H9 (cell line): ENCODE measurements around the gene C2CD2. TPM values are rescaled to one million over a fixed set of nuclear protein-coding genes. Genes with fewer than 3 reads are reported as not detected.

ENCODE experiments used
- DNase-seq: peaks from one replicate; pipeline ENCODE4 v3.0.0-alpha.2; 2017
- H2AFZ ChIP-seq: one replicate; pipeline ENCODE4 v1.6.1; 2013; ENCODE audit warnings: mild to moderate bottlenecking, low read length, control low read depth, moderate library complexity
- H2AK5ac ChIP-seq: 2 replicates; pipeline ENCODE4 v1.6.1; 2013; ENCODE audit warnings: low read length, control low read depth, mixed read lengths; ENCODE audit not compliant: insufficient read length
- H2BK120ac ChIP-seq: one replicate; pipeline ENCODE4 v1.6.1; 2013; ENCODE audit warnings: low read depth, mild to moderate bottlenecking, low read length, control low read depth, inconsistent platforms; ENCODE audit not compliant: poor library complexity, severe bottlenecking
- H2BK12ac ChIP-seq: 2 replicates; pipeline ENCODE4 v1.6.1; 2013; ENCODE audit warnings: low read length, control low read depth, mixed read lengths, low read depth; ENCODE audit not compliant: insufficient read length
- H2BK15ac ChIP-seq: 2 replicates; pipeline ENCODE4 v1.6.1; 2013; ENCODE audit warnings: low read depth, low read length, control low read depth
- H2BK20ac ChIP-seq: one replicate; pipeline ENCODE4 v1.6.1; 2013; ENCODE audit warnings: low read depth, mild to moderate bottlenecking, low read length, control low read depth, inconsistent platforms; ENCODE audit not compliant: poor library complexity, severe bottlenecking
- H2BK5ac ChIP-seq: 2 replicates; pipeline ENCODE4 v1.6.1; 2013; ENCODE audit warnings: low read length, control low read depth, mixed read lengths; ENCODE audit not compliant: insufficient read length
- H3K14ac ChIP-seq: 2 replicates; pipeline ENCODE4 v1.6.1; 2013; ENCODE audit warnings: low read length, control low read depth; ENCODE audit not compliant: insufficient read depth
- H3K18ac ChIP-seq: 2 replicates; pipeline ENCODE4 v1.6.1; 2013; ENCODE audit warnings: low read depth, mild to moderate bottlenecking, mixed read lengths, low read length, control low read depth; ENCODE audit not compliant: insufficient read length
- H3K23ac ChIP-seq: 2 replicates; pipeline ENCODE4 v1.6.1; 2013; ENCODE audit warnings: low read length, control low read depth, mixed read lengths, low read depth; ENCODE audit not compliant: insufficient read length
- H3K23me2 ChIP-seq: 2 replicates; pipeline ENCODE4 v1.6.1; 2013; ENCODE audit warnings: low read depth, mild to moderate bottlenecking, mixed read lengths, low read length, control low read depth; ENCODE audit not compliant: insufficient read length, poor library complexity, severe bottlenecking
- H3K27ac ChIP-seq: 2 replicates; pipeline ENCODE4 v1.5.1; 2013; ENCODE audit warnings: low read length, control low read depth, mixed read lengths, low read depth; ENCODE audit not compliant: insufficient read length
- H3K27me3 ChIP-seq: 2 replicates; pipeline ENCODE4 v1.6.1; 2013; ENCODE audit warnings: low read length, control low read depth, inconsistent platforms; ENCODE audit not compliant: insufficient read depth
- H3K4ac ChIP-seq: 2 replicates; pipeline ENCODE4 v1.6.1; 2013; ENCODE audit warnings: low read depth, mild to moderate bottlenecking, control low read depth, inconsistent platforms, low read length, moderate library complexity
- H3K4me1 ChIP-seq: 2 replicates; pipeline ENCODE4 v1.6.1; 2013; ENCODE audit warnings: low read length, control low read depth, inconsistent platforms; ENCODE audit not compliant: insufficient read depth
- H3K4me2 ChIP-seq: 2 replicates; pipeline ENCODE4 v1.6.1; 2013; ENCODE audit warnings: low read length, control low read depth, mixed read lengths; ENCODE audit not compliant: insufficient read length, insufficient read depth
- H3K56ac ChIP-seq: 2 replicates; pipeline ENCODE4 v1.6.1; 2013; ENCODE audit warnings: low read depth, mild to moderate bottlenecking, mixed read lengths, low read length, control low read depth; ENCODE audit not compliant: insufficient read length
- H3K79me1 ChIP-seq: 2 replicates; pipeline ENCODE4 v1.6.1; 2013; ENCODE audit warnings: low read depth, mild to moderate bottlenecking, moderate library complexity, low read length, control low read depth, inconsistent platforms; ENCODE audit not compliant: insufficient read depth, poor library complexity, severe bottlenecking
- H3K79me2 ChIP-seq: 2 replicates; pipeline ENCODE4 v1.6.1; 2013; ENCODE audit warnings: low read length, control low read depth, inconsistent platforms; ENCODE audit not compliant: insufficient read depth
- H3K9ac ChIP-seq: 2 replicates; pipeline ENCODE4 v1.6.1; 2013; ENCODE audit warnings: low read length, control low read depth, mixed read lengths; ENCODE audit not compliant: insufficient read length; ENCODE audit errors: extremely low read depth
- H3K9me3 ChIP-seq: one replicate; pipeline ENCODE4 v1.6.1; 2013; ENCODE audit warnings: low read depth, low read length, inconsistent platforms; ENCODE audit not compliant: control insufficient read depth
- H3T11ph ChIP-seq: one replicate; pipeline ENCODE4 v1.6.1; 2013; ENCODE audit warnings: mild to moderate bottlenecking, low read length, control low read depth, inconsistent platforms
- H4K20me1 ChIP-seq: one replicate; pipeline ENCODE4 v1.6.1; 2013; ENCODE audit not compliant: control insufficient read depth, insufficient read length, insufficient read depth
- H4K5ac ChIP-seq: 2 replicates; pipeline ENCODE4 v1.6.1; 2013; ENCODE audit warnings: low read depth, mild to moderate bottlenecking, mixed read lengths, low read length, control low read depth; ENCODE audit not compliant: insufficient read length
- H4K8ac ChIP-seq: replicated peaks from 2 replicates; pipeline ENCODE4 v1.6.1; 2013; ENCODE audit warnings: low read length, control low read depth, mixed read lengths, low read depth; ENCODE audit not compliant: insufficient read length
- H4K91ac ChIP-seq: 2 replicates; pipeline ENCODE4 v1.6.1; 2013; ENCODE audit warnings: low read depth, mild to moderate bottlenecking, moderate library complexity, mixed read lengths, low read length, control low read depth; ENCODE audit not compliant: insufficient read length
- H3K27ac Mint-ChIP-seq, 3 experiments: 2 replicates in 2 of 3; 3 replicates in 1 of 3; pipeline ENCODE4 v1.8.0; 2020 to 2021; ENCODE audit warnings: mixed read lengths in 3 of 3, mild to moderate bottlenecking in 1 of 3, moderate library complexity in 1 of 3
- H3K27me3 Mint-ChIP-seq: 2 replicates; pipeline ENCODE4 v1.8.0; 2021; ENCODE audit warnings: low read depth, mild to moderate bottlenecking, moderate library complexity, mixed read lengths
- H3K36me3 Mint-ChIP-seq, 3 experiments: 2 replicates in 2 of 3; 3 replicates in 1 of 3; pipeline ENCODE4 v1.8.0; 2020 to 2021; ENCODE audit warnings: low read depth in 3 of 3, mixed read lengths in 3 of 3; ENCODE audit not compliant: insufficient read depth in 1 of 3
- H3K4me1 Mint-ChIP-seq, 2 experiments: 2 replicates each; pipeline ENCODE4 v1.8.0; 2020; ENCODE audit warnings: mixed read lengths in 2 of 2
- H3K4me3 Mint-ChIP-seq, 2 experiments: 2 replicates in 1 of 2; 3 replicates in 1 of 2; pipeline ENCODE4 v1.8.0; 2020 to 2021; ENCODE audit warnings: mild to moderate bottlenecking in 2 of 2, mixed read lengths in 2 of 2, moderate library complexity in 1 of 2
- H3K9me3 Mint-ChIP-seq, 2 experiments: 2 replicates in 1 of 2; 3 replicates in 1 of 2; pipeline ENCODE4 v1.8.0; 2020; ENCODE audit warnings: mild to moderate bottlenecking in 2 of 2, mixed read lengths in 2 of 2, moderate library complexity in 1 of 2
- CTCF ChIP-seq: fragments of 200-600 bp; sonication (generic); conservative IDR thresholded peaks from 3 replicates; pipeline ENCODE4 v1.8.0; 2021; ENCODE audit warnings: antibody characterized with exemption, mild to moderate bottlenecking
- WGBS: extraction: QIAGEN DNeasy Blood & Tissue Kit; methylation state at CpG from one replicate; pipeline ENCODE4 v1.1.7; 2013; ENCODE audit warnings: missing lambda C conversion rate, low lambda C conversion rate, mixed read lengths; ENCODE audit not compliant: insufficient read length; ENCODE audit errors: extremely low coverage; 5-methylcytosine and 5-hydroxymethylcytosine counted together
- total RNA-seq: library from RNA; stranded (reverse); gene quantifications from 2 replicates; pipeline ENCODE4 v1.2.1, GENCODE V29; 2021

C2CD2 gene
- total RNA-seq, 1 experiment from 2014 or later: 14.6 TPM

- H3K79me1 ChIP-seq: no peaks in the 10 kb centered on the region
- no peak overlapping the region for H2AFZ ChIP-seq
- no peak overlapping the region for H2BK15ac ChIP-seq
- no peak overlapping the region for H2AK5ac ChIP-seq
- no peak overlapping the region for H3T11ph ChIP-seq
- H4K5ac ChIP-seq: no peak overlapping the region
- 0 out of 2 replicates have a peak, but pooled peaks cover 2% of the 10 kb centered on the region for H3K79me2 ChIP-seq
- H2BK12ac ChIP-seq: no peak overlapping the region
- no peak overlapping the region for H4K91ac ChIP-seq
- H4K8ac ChIP-seq: no peak overlapping the region
- no CpG with 5 or more reads among the region's 19 CpGs for WGBS
- H2BK20ac ChIP-seq: no peak overlapping the region
- H3K4ac ChIP-seq: no peak overlapping the region
- no peak overlapping the region for H3K23ac ChIP-seq
- H3K36me3 Mint-ChIP-seq: no peaks in the 10 kb centered on the region
- H3K27me3 ChIP-seq: no peaks in the 10 kb centered on the region
- no peak overlapping the region for H3K18ac ChIP-seq
- no peaks in the 10 kb centered on the region for H4K20me1 ChIP-seq
- TF ChIP-seq CTCF: no peak
- no peaks in the 10 kb centered on the region for H3K23me2 ChIP-seq
- no peaks in the 10 kb centered on the region for H3K9me3 Mint-ChIP-seq
- H3K27me3 Mint-ChIP-seq: no peaks in the 10 kb centered on the region; the same call in 1 of the 2 replicates
- no peak overlapping the region for H3K27ac ChIP-seq
- no peak overlapping the region for H3K4me3 Mint-ChIP-seq
- H3K27ac Mint-ChIP-seq: no peak overlapping the region; a peak in 1 of 7 replicates
- H3K4me2 ChIP-seq: no peak overlapping the region
- no peak for DNase-seq
- H3K4me1 Mint-ChIP-seq: peaks cover 18 to 20% of the 10 kb centered on the region in 2 experiments
- no peak overlapping the region for H3K9ac ChIP-seq
- H3K4me1 ChIP-seq: no peaks in the 10 kb centered on the region; the same call in 1 of the 2 replicates
- no peak overlapping the region for H2BK120ac ChIP-seq
- H3K9me3 ChIP-seq: no peaks in the 10 kb centered on the region
- no peak overlapping the region for H2BK5ac ChIP-seq
- H3K14ac ChIP-seq: no peak overlapping the region
- H3K56ac ChIP-seq: no peak overlapping the region
Observed at GRCh38 chr21:41884501-41885030, 69.3 kb downstream of the C2CD2 start.
